ENCODE data around the gene TRAM2. TPM values are rescaled to one million over a fixed set of nuclear protein-coding genes. Genes with fewer than 3 reads are reported as not detected.

Gene TRAM2
- total and polyA plus RNA-seq, 10 of the 15 experiments (the other 5 are each of a cell fraction or from before 2014, with no cell fraction given): 2.5 to 15.0 (median 11.0) TPM

DNA sequence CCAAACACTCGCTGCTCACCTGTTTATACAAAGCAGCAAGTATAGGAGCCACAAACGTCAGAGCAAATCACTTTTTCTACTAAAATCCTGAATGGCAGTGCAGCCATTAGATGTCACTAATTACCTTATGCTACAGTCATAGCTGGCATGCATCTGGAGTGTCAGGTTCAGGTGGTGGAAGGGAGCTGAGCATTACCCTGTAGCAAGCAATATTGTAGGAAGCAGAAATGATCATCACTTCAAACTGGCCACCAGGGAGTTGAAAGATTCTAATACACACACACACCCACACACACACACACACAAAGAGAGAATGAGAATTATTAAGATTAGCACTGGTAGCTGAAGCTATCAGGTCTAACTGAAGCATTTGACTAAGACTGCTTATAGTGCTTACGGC lies 80.9 kb downstream of the TRAM2 start:
- no peaks in the 10 kb centered on the region for H3K79me2 ChIP-seq (ENCODE audit: control insufficient read depth, insufficient read depth, low read length)
- no peak overlapping the region for H3K9ac ChIP-seq (ENCODE audit: control insufficient read depth, insufficient read depth, low read length)
- TF ChIP-seq RAD21 (IDR thresholded peaks at IDR 0.05; ENCODE audit: insufficient read depth, low read depth, low read length) (peak; percentile 47), SMC3 (IDR thresholded peaks at IDR 0.05; ENCODE audit: borderline replicate concordance, low read length) (peak; percentile 11; the same call in 1 of the 2 replicates), MEF2B (IDR thresholded peaks at IDR 0.05; ENCODE audit: partially characterized antibody, poor library complexity, severe bottlenecking) (peak; percentile 62), YY1 (IDR thresholded peaks at IDR 0.05; ENCODE audit: low read depth, low read length) (0 out of 2 replicates have a peak, but pooled peaks have one; percentile 19), EED (IDR thresholded peaks at IDR 0.05; ENCODE audit: low read depth) (no peak), IKZF2 (IDR thresholded peaks at IDR 0.05) (no peak)
- TF ChIP-seq, protein P1, sequence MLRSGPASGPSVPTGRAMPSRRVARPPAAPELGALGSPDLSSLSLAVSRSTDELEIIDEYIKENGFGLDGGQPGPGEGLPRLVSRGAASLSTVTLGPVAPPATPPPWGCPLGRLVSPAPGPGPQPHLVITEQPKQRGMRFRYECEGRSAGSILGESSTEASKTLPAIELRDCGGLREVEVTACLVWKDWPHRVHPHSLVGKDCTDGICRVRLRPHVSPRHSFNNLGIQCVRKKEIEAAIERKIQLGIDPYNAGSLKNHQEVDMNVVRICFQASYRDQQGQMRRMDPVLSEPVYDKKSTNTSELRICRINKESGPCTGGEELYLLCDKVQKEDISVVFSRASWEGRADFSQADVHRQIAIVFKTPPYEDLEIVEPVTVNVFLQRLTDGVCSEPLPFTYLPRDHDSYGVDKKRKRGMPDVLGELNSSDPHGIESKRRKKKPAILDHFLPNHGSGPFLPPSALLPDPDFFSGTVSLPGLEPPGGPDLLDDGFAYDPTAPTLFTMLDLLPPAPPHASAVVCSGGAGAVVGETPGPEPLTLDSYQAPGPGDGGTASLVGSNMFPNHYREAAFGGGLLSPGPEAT (IDR thresholded peaks at IDR 0.05; ENCODE audit: low read depth): no peak
- TF ChIP-seq, protein P2, sequence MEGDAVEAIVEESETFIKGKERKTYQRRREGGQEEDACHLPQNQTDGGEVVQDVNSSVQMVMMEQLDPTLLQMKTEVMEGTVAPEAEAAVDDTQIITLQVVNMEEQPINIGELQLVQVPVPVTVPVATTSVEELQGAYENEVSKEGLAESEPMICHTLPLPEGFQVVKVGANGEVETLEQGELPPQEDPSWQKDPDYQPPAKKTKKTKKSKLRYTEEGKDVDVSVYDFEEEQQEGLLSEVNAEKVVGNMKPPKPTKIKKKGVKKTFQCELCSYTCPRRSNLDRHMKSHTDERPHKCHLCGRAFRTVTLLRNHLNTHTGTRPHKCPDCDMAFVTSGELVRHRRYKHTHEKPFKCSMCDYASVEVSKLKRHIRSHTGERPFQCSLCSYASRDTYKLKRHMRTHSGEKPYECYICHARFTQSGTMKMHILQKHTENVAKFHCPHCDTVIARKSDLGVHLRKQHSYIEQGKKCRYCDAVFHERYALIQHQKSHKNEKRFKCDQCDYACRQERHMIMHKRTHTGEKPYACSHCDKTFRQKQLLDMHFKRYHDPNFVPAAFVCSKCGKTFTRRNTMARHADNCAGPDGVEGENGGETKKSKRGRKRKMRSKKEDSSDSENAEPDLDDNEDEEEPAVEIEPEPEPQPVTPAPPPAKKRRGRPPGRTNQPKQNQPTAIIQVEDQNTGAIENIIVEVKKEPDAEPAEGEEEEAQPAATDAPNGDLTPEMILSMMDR (IDR thresholded peaks at IDR 0.05 in 2 of 3, conservative IDR thresholded peaks at IDR 0.05 in 1 of 3; ENCODE audit: control insufficient read depth in 2 of 3, extremely low read depth in 1 of 3, insufficient read depth in 1 of 3, low read depth in 3 of 3, low read length in 3 of 3): peak in 2 of 3 experiments; percentile 8 to 29; a peak in 2 of 6 replicates
- TF ChIP-seq, protein P3, sequence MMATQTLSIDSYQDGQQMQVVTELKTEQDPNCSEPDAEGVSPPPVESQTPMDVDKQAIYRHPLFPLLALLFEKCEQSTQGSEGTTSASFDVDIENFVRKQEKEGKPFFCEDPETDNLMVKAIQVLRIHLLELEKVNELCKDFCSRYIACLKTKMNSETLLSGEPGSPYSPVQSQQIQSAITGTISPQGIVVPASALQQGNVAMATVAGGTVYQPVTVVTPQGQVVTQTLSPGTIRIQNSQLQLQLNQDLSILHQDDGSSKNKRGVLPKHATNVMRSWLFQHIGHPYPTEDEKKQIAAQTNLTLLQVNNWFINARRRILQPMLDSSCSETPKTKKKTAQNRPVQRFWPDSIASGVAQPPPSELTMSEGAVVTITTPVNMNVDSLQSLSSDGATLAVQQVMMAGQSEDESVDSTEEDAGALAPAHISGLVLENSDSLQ (IDR thresholded peaks at IDR 0.05): peak; percentile 33; the same call in 1 of the 2 replicates
- H3K4me3 ChIP-seq: no peak overlapping the region
- intact Hi-C loops (cut with micrococcal nuclease; ENCODE audit: unreplicated experiment): loop anchor here (2.0 to 5.0 kb wide), 3 partner anchors 101 to 214 kb away; partner anchors contain the start of gene MCM3
- RAD21 ChIA-PET (ENCODE audit: unreplicated experiment): interaction anchor here (0.9 to 11.6 kb wide), 12 partner anchors 40 to 166 kb away, joined by 3 to 124 read pairs (median 4); partner anchors contain the start of gene EFHC1
- peak; percentile 4 for ATAC-seq
- 60% methylated on average over 3 of the region's 3 CpGs for WGBS (ENCODE audit: insufficient coverage, insufficient replicate concordance, low lambda C conversion rate, missing lambda C conversion rate)
- no peak overlapping the region for H2AFZ ChIP-seq (ENCODE audit: control insufficient read depth, low read depth, low read length)
- no peaks in the 10 kb centered on the region; the same call in 1 of the 3 replicates for H3K9me3 ChIP-seq (replicated peaks; ENCODE audit: control insufficient read depth, insufficient read depth, low read length)
- CTCF ChIA-PET: interaction anchor here (0.6 to 10.3 kb wide), 12 partner anchors 40 to 169 kb away, joined by 3 to 83 read pairs (median 4); partner anchors contain the start of gene EFHC1
- H3K36me3 ChIP-seq (ENCODE audit: control insufficient read depth in 2 of 2, insufficient read depth in 2 of 2, low read length in 1 of 2): no peaks in the 10 kb centered on the region; a peak in 1 of 4 replicates
- POLR2A ChIA-PET: interaction anchor here (0.8 to 5.8 kb wide), 5 partner anchors 15 to 213 kb away, joined by 3 to 35 read pairs (median 3); partner anchors contain the start of gene EFHC1
- no peak for FAIRE-seq
- DNase-seq (ENCODE audit: low read depth, low spot score): no peak
- H3K4me2 ChIP-seq (ENCODE audit: control insufficient read depth, insufficient read depth): 0 out of 2 replicates have a peak overlapping the region, but pooled peaks have one; percentile 1
- in situ Hi-C loops (cut with MboI): loop anchor here (5.0 kb wide), 2 partner anchors 79 to 194 kb away; no protein-coding TSS in a partner anchor
- peaks cover 79% of the 10 kb centered on the region for H3K4me1 ChIP-seq (ENCODE audit: control insufficient read depth, insufficient read depth, low read length)
- SMC1A ChIA-PET (ENCODE audit: uncharacterized antibody, unreplicated experiment): interaction anchor here (0.8 to 14.8 kb wide), 11 partner anchors 11 to 210 kb away, joined by 3 to 249 read pairs (median 5); partner anchors contain the start of gene EFHC1
- H3K27me3 ChIP-seq (replicated peaks in 1 of 2; ENCODE audit: control insufficient read depth in 2 of 2, insufficient read depth in 2 of 2, low read length in 1 of 2): no peaks in the 10 kb centered on the region
- no TSS peak for BruUV-seq (replicated peaks)
- H3K27ac ChIP-seq (ENCODE audit: control insufficient read depth, insufficient read depth): peak overlapping the region; percentile 96
- no peaks in the 10 kb centered on the region for H4K20me1 ChIP-seq (ENCODE audit: control insufficient read depth, insufficient read depth)
